RWPE1 (cell line): ENCODE results near the gene PARVA.
"Not testable (repeated sequence)": the region's sequence is repeated elsewhere in the genome, so short reads cannot be mapped to it uniquely, and the experiment has no call there.

Source experiments
- CTCF ChIA-PET: fragments of 350-600 bp; sonication (Branson Sonifier 250); formaldehyde crosslinking; extraction: SDS; loops from one replicate; lab custom pipeline; 2021; lab: Yijun Ruan, JAX
- POLR2A ChIA-PET: fragments of 400-600 bp; formaldehyde crosslinking; extraction: SDS; loops from one replicate; lab custom pipeline; 2020; ENCODE audit warnings: antibody characterized with exemption; ENCODE audit not compliant: low non-redundant PET; lab: Yijun Ruan, JAX
- DNase-seq: peaks from one replicate; pipeline ENCODE4 v3.0.0; 2012; ENCODE audit warnings: low spot score
- H3K27ac ChIP-seq: fragments of 450-650 bp; 2 replicates; pipeline ENCODE4 v1.5.1; 2017
- CTCF ChIP-seq: fragments of 450-650 bp; conservative IDR thresholded peaks from 2 replicates; pipeline ENCODE4 v1.5.1; 2017; ENCODE audit warnings: low read depth, mild to moderate bottlenecking

The PARVA gene

DNA sequence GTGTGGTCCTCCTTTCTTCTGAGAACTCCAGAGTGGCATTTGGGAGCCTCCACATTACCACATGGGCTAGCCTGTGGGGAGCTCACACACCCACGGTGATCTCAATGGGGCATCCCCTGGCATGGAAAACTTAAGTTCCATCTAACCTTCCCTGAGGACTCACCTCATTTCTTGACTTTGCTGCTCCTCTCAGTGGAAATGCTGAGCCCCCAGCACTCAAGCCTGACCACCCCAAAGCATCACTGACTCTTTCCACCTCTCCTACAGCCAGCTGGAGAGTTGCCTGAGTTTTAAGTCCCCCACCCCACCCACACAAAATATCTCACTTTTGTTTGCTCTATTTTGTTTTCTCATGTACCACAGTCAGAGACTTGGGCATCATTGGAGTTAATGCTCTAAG, 23.8 kb upstream of the PARVA start:
- DNase-seq = no peak
- TF ChIP-seq CTCF = no peak
- no peak overlapping the region for H3K27ac ChIP-seq
- ChIA-PET CTCF (no interaction called here), POLR2A (no interaction called here)

GRCh38 chr11:12354750-12355545, 22.4 kb upstream of the PARVA start:
- no peak for TF ChIP-seq CTCF
- no peak for DNase-seq
- no peak overlapping the region for H3K27ac ChIP-seq
- POLR2A ChIA-PET = interaction anchor here (0.7 kb wide), 1 partner anchor 233 kb away, joined by 3 read pairs; no protein-coding TSS in a partner anchor
- CTCF ChIA-PET = no interaction called here

DNA sequence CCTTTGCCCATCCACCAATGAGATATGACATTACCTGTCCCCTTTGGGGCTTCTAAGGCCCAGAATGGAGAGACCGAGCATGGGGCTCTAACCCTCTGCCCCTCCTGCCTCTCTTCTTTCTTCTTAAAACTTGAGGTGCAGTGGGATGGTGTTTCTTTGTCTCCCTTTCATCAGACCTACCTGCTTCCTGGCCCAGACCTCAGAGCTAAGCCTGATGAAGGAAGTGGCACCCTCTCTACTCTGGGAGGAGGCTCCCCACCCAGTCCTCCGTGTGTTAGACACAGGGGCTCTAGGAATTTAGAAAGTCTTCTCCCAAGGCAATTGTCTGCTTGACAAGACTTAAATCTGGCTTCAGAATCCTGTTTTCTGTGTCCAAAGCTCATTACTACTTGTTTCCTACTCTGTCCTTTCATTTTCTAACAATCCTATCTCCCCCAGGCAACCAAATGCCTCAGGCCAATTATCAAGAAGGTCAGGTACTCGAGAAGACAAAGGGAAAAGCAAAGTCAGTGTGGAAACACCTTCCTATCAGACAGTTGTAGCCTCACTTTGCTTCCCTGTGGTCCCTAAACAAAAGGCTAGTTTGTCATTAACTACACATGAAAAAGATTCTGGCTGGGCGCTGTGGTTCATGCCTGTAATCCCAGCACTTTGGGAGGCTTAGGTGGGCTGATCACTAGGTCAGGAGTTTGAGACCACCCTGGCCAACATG, 20.3 kb upstream of the PARVA start:
- no peak for DNase-seq
- ChIA-PET POLR2A (no interaction called here), CTCF (no interaction called here)
- TF ChIP-seq CTCF = no peak
- no peak overlapping the region for H3K27ac ChIP-seq

DNA sequence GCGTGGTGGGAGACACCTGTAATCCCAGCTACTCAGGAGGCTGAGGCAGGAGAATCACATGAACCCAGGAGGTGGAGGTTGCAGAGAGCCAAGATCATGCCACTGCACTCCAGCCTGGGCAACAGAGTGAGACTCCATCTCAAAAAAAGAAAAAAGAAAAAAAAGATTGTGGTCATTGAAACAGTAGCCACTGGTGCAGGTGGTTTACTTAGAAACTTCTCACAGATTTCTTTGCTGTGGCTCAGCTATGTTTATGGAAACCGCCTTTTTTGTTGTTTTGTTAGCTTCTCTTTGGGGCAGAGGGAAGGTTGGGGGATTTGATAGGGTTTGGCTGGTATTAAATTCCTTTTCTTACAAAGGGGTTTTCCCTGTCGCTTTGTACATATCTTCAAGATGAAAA, 19.7 kb upstream of the PARVA start:
- DNase-seq, POLR2A ChIA-PET, CTCF ChIA-PET, H3K27ac ChIP-seq: not testable (repeated sequence)

DNA sequence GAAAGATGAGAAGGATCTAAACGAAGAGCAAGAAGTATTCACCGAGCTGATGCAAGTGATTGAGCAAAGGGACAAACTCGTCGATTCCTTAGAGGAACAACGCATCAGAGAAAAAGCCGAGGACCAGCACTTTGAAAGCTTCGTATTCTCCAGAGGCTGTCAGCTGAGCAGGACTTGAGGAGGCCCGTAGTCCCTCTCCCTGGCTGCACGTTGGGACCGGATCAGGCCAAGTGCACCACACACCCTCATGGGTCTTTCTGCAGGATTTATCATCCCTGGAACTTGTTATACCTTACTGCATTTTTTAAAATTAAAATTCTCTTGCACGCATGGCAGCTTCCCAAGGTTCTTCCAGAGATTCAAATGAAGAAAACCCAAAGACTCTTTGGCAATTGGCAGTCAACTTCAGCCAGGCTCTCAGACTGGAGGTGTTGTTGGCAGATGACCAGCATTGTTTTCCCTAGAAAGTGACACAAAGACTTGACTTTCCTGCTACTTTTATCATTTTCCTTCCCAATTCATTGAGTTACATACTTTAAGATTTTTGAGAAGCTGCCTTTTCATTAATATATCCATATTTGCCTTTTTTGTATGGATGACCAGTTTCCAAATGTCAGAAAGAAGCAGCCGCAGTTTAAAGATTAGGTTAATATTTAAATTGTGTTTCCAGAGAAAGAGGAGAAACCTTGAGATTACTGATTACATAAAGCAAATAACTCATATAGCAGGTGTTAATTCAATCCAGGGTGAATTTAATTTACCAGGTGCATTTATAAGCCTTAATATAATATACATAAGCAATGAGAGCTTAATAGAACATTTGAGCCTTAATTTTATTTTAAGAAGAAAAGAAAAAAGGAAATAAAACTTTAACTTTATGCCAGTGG, 18.8 kb upstream of the PARVA start:
- ChIA-PET CTCF (interaction anchor here (0.7 kb wide), 1 partner anchor 699 kb away, joined by 3 read pairs; no protein-coding TSS in a partner anchor), POLR2A (no interaction called here)
- no peak for TF ChIP-seq CTCF
- DNase-seq = no peak
- H3K27ac ChIP-seq = no peak overlapping the region

DNA sequence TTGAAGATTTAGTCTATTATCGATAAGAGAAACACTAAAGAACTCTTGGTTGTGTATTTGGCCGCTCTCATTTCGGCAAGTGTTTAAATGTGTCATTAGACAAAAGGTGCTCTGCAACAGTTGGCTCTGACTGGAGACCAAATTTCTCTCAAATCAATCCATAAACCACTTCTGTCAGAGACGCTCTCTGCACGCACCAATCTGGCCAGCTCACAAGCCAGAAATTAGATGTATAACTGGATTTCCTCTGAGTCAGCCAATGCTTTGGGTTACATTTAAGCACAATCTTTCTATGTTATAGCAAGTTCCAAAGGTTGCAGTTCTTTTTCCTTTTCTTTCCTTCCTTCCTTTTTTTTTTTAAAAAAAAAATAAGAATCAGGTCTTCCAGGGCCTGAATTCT, 17.6 kb upstream of the PARVA start:
- no peak overlapping the region for H3K27ac ChIP-seq
- ChIA-PET POLR2A (no interaction called here), CTCF (no interaction called here)
- DNase-seq = no peak
- TF ChIP-seq CTCF = no peak
